Panc1 (cell line): Measurements from ENCODE around the gene LMNB1.

Experiments
- CTCF ChIP-seq: fragments of 450-650 bp; IDR thresholded peaks from 2 replicates; pipeline ENCODE4 v1.5.1; 2017; ENCODE audit warnings: mild to moderate bottlenecking
- POLR2AphosphoS5 ChIP-seq: IDR thresholded peaks from 2 replicates; pipeline ENCODE4 v1.6.1; 2012; ENCODE audit warnings: mild to moderate bottlenecking, low read depth, low read length, moderate library complexity
- REST ChIP-seq, 2 experiments: IDR thresholded peaks; 2 replicates each; pipeline ENCODE4 v1.6.1; 2011 to 2012; ENCODE audit warnings: low read depth in 2 of 2, control low read depth in 1 of 2, low read length in 1 of 2, mild to moderate bottlenecking in 1 of 2, moderate library complexity in 1 of 2; ENCODE audit not compliant: insufficient read depth in 1 of 2

GRCh38 chr5:126745259-126745992, 31.5 kb upstream of the LMNB1 start:
- no peak for TF ChIP-seq CTCF
- TF ChIP-seq POLR2AphosphoS5: no peak
- no peak for TF ChIP-seq REST (IDR thresholded peaks at IDR 0.05; ENCODE audit: insufficient read depth in 1 of 2, low read depth in 2 of 2, low read length in 1 of 2)
